Keratinocyte (primary cell): Measurements from ENCODE around the gene SUSD6. TPM values are rescaled to one million over a fixed set of nuclear protein-coding genes. Genes with fewer than 3 reads are reported as not detected.

Experiments used
- DNase-seq: peaks from one replicate; pipeline ENCODE4 v3.0.0-alpha.2; 2011; ENCODE audit warnings: low read depth, missing footprints, low spot score
- FAIRE-seq: peaks from 2 replicates; lab custom pipeline; 2011; peaks lifted over from hg19 to GRCh38; lab: Jason Lieb, UNC
- H2AFZ ChIP-seq: 2 replicates; pipeline ENCODE4 v1.6.0; 2012; ENCODE audit warnings: low read length, control low read depth, inconsistent platforms; ENCODE audit not compliant: control insufficient read depth
- H3K27ac ChIP-seq: 2 replicates; pipeline ENCODE4 v1.5.1; 2011; ENCODE audit warnings: low read length; ENCODE audit not compliant: control insufficient read depth, insufficient read depth
- H3K27me3 ChIP-seq: 3 replicates; pipeline ENCODE4 v1.6.0; 2011; ENCODE audit warnings: low read length; ENCODE audit not compliant: control insufficient read depth, insufficient read depth; ENCODE audit errors: extremely low read depth
- H3K36me3 ChIP-seq, 2 experiments: 2 replicates in 1 of 2; 3 replicates in 1 of 2; pipeline ENCODE4 v1.5.1; 2011; ENCODE audit warnings: low read length in 2 of 2, mild to moderate bottlenecking in 1 of 2; ENCODE audit not compliant: control insufficient read depth in 2 of 2, insufficient read depth in 2 of 2; ENCODE audit errors: extremely low read depth in 1 of 2
- H3K4me1 ChIP-seq: 3 replicates; pipeline ENCODE4 v1.5.1; 2011; ENCODE audit warnings: low read length; ENCODE audit not compliant: control insufficient read depth, insufficient read depth; ENCODE audit errors: extremely low read depth
- H3K4me2 ChIP-seq: 3 replicates; pipeline ENCODE4 v1.6.0; 2011; ENCODE audit warnings: low read depth, low read length; ENCODE audit not compliant: control insufficient read depth, insufficient read depth; ENCODE audit errors: extremely low read depth
- H3K4me3 ChIP-seq, 3 experiments: fragments of 200-600 bp in 1 of 3; sonication (generic) in 1 of 3; 2 replicates in 2 of 3; 3 replicates in 1 of 3; pipeline ENCODE4 v1.5.1; 2011 to 2016; ENCODE audit warnings: low read length in 3 of 3, mild to moderate bottlenecking in 3 of 3, control low read depth in 2 of 3, inconsistent platforms in 1 of 3, low read depth in 1 of 3, mixed read lengths in 1 of 3, mixed run types in 1 of 3, moderate library complexity in 1 of 3; ENCODE audit not compliant: control insufficient read depth in 2 of 3, insufficient read depth in 2 of 3; ENCODE audit errors: extremely low read depth in 1 of 3
- H3K79me2 ChIP-seq: 2 replicates; pipeline ENCODE4 v1.6.0; 2012; ENCODE audit warnings: low read length; ENCODE audit not compliant: control insufficient read depth, insufficient read depth
- H3K9ac ChIP-seq: 3 replicates; pipeline ENCODE4 v1.6.0; 2011; ENCODE audit warnings: low read length; ENCODE audit not compliant: control insufficient read depth, insufficient read depth; ENCODE audit errors: extremely low read depth
- H3K9me1 ChIP-seq: 3 replicates; pipeline ENCODE4 v1.6.0; 2011; ENCODE audit warnings: low read length; ENCODE audit not compliant: control insufficient read depth, insufficient read depth; ENCODE audit errors: extremely low read depth
- H3K9me3 ChIP-seq: 2 replicates; pipeline ENCODE4 v1.5.1; 2012; ENCODE audit warnings: low read depth, low read length; ENCODE audit not compliant: control insufficient read depth
- H4K20me1 ChIP-seq: 3 replicates; pipeline ENCODE4 v1.6.0; 2011; ENCODE audit warnings: low read length; ENCODE audit not compliant: control insufficient read depth, insufficient read depth; ENCODE audit errors: extremely low read depth
- EZH2 ChIP-seq: IDR thresholded peaks from one replicate; pipeline ENCODE4 v1.6.1; 2012; ENCODE audit warnings: inconsistent platforms, mild to moderate bottlenecking, low read length, moderate library complexity
- dilution Hi-C: fragments of 300-500 bp; cut with MboI; formaldehyde crosslinking; loops from one replicate; pipeline ENCODE4 v1.7.0; 2020; ENCODE audit warnings: low sequenced_read_pairs; ENCODE audit not compliant: extremely low pct_ligation_motif_present
- polyA plus RNA-seq, 5 experiments: library from polyadenylated mRNA; depleted of rRNA in 3 of 5; stranded (reverse) in 3 of 5; stranded (forward) in 1 of 5; unstranded in 1 of 5; fragments of >200 nt; gene quantifications; 1 replicate in 1 of 5; 2 replicates in 3 of 5; 3 replicates in 1 of 5; pipeline versions ENCODE4 v1.2.1 to v1.2.3, GENCODE V29; 2011 to 2012; ENCODE audit warnings: missing spikeins in 2 of 5, low read depth in 1 of 5, low replicate concordance in 1 of 5
- TF ChIP-seq, protein P1 (sequence below), 3 experiments: IDR thresholded peaks in 1 of 3; conservative IDR thresholded peaks in 1 of 3; optimal IDR thresholded peaks in 1 of 3; 2 replicates in 2 of 3; 3 replicates in 1 of 3; pipeline versions ENCODE3 to v1.5.1; 2011; ENCODE audit warnings: low read length in 3 of 3, mild to moderate bottlenecking in 3 of 3, moderate library complexity in 2 of 3, control low read depth in 1 of 3, inconsistent platforms in 1 of 3; ENCODE audit not compliant: insufficient read depth in 2 of 3; ENCODE audit errors: extremely low read depth in 1 of 3

Gene SUSD6
- polyA plus RNA-seq, 1 donor (not counting 4 experiments of a cell fraction or from before 2014, with no cell fraction given) = 10.5 TPM

DNA sequence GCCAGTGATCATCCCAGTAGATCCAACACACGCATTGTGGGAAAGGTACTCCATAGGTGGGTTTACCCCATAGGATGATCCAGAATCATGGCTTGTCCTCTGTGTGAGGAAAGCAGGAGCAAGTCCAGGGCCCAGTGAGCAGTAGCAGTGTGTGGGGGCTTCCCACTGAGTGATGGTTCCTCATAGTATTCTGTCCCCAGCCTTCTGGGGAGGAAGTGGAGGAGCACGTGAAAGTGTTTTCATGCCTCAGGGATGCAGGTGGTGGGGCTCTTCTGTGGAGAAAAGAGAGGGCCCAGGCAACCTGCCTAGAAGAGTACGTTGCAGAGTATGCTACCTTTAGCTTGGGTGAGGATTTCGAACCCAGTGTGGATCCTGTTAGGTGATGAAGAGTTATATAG is 56.5 kb downstream of the SUSD6 start:
- Histone ChIP-seq H4K20me1 (peaks cover 2% of the 10 kb centered on the region), H3K4me3 (no peak overlapping the region), H3K4me2 (no peak overlapping the region), H3K9me1 (no peaks in the 10 kb centered on the region), H3K27me3 (no peaks in the 10 kb centered on the region), H2AFZ (no peak overlapping the region), H3K36me3 (peaks cover 0 to 1% of the 10 kb centered on the region in 2 experiments), H3K9me3 (no peaks in the 10 kb centered on the region), H3K9ac (no peak overlapping the region), H3K27ac (no peak overlapping the region), H3K4me1 (peaks cover 5% of the 10 kb centered on the region), H3K79me2 (peaks cover 59% of the 10 kb centered on the region)
- no peak for TF ChIP-seq EZH2
- TF ChIP-seq, protein P1, sequence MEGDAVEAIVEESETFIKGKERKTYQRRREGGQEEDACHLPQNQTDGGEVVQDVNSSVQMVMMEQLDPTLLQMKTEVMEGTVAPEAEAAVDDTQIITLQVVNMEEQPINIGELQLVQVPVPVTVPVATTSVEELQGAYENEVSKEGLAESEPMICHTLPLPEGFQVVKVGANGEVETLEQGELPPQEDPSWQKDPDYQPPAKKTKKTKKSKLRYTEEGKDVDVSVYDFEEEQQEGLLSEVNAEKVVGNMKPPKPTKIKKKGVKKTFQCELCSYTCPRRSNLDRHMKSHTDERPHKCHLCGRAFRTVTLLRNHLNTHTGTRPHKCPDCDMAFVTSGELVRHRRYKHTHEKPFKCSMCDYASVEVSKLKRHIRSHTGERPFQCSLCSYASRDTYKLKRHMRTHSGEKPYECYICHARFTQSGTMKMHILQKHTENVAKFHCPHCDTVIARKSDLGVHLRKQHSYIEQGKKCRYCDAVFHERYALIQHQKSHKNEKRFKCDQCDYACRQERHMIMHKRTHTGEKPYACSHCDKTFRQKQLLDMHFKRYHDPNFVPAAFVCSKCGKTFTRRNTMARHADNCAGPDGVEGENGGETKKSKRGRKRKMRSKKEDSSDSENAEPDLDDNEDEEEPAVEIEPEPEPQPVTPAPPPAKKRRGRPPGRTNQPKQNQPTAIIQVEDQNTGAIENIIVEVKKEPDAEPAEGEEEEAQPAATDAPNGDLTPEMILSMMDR (optimal IDR thresholded peaks at IDR 0.05 in 1 of 3, IDR thresholded peaks at IDR 0.05 in 1 of 3, conservative IDR thresholded peaks at IDR 0.05 in 1 of 3; ENCODE audit: extremely low read depth in 1 of 3, insufficient read depth in 2 of 3, low read length in 3 of 3) = no peak
- FAIRE-seq (no peak), DNase-seq (no peak)
- dilution Hi-C loops = no loop called here

DNA sequence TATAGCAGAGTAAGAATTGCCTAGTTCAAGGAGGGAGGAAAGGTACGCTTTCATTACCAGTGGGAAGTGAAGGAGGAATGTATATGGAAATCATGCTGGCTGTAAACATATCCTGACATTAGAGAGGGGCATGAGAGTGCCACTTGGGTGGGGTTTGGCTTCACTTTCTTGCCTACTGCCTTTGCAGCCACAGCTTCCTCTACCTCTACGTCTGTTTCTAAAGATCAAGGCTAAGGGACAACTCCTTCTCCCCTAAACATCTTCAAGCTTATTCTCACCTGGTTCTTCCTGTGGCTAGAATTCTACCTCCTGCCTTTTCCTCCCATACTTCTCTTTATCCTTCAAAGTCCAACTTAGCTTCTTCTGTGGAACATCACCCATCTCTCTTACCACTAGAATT is 58.0 kb downstream of the SUSD6 start:
- TF ChIP-seq EZH2 = no peak
- TF ChIP-seq, protein P1 (optimal IDR thresholded peaks at IDR 0.05 in 1 of 3, IDR thresholded peaks at IDR 0.05 in 1 of 3, conservative IDR thresholded peaks at IDR 0.05 in 1 of 3; ENCODE audit: extremely low read depth in 1 of 3, insufficient read depth in 2 of 3, low read length in 3 of 3) = no peak
- peaks cover 54% of the 10 kb centered on the region for H3K79me2 ChIP-seq

More for the DNA sequence above, 58.0 kb downstream of the SUSD6 start:
- no peak for DNase-seq
- no peak overlapping the region for H3K4me3 ChIP-seq
- H3K27ac ChIP-seq = no peak overlapping the region
- H2AFZ ChIP-seq = no peak overlapping the region
- H3K36me3 ChIP-seq = peaks cover 0 to 1% of the 10 kb centered on the region in 2 experiments
- H4K20me1 ChIP-seq = no peaks in the 10 kb centered on the region
- no peaks in the 10 kb centered on the region for H3K9me3 ChIP-seq
- H3K9ac ChIP-seq = no peak overlapping the region
- H3K4me2 ChIP-seq = no peak overlapping the region
- dilution Hi-C loops = no loop called here
- FAIRE-seq = no peak
- H3K9me1 ChIP-seq = no peaks in the 10 kb centered on the region
- H3K4me1 ChIP-seq = peaks cover 3% of the 10 kb centered on the region
- H3K27me3 ChIP-seq = no peaks in the 10 kb centered on the region
